ENCODE data around the gene TAS1R3.

DNA sequence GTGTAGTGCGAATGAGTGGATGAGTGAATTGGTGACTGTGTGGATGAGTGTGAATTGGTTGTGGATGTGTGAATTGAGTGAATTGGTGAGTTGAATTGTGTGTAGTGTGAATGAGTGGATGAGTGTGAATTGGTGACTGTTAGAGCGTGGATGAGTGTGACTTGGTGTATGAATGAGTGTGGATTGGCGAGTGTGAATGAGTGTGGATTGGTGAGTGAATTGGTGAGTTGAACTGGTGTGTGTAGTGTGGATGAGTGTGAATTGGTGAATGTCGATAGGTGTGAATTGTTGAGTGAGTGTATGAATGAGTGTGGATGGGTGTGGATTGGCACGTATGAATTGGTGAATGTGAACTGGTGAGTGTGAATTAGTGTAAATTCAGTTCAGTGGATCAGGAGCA lies 36.2 kb downstream of the TAS1R3 start:
- TF ChIP-seq, protein P1, sequence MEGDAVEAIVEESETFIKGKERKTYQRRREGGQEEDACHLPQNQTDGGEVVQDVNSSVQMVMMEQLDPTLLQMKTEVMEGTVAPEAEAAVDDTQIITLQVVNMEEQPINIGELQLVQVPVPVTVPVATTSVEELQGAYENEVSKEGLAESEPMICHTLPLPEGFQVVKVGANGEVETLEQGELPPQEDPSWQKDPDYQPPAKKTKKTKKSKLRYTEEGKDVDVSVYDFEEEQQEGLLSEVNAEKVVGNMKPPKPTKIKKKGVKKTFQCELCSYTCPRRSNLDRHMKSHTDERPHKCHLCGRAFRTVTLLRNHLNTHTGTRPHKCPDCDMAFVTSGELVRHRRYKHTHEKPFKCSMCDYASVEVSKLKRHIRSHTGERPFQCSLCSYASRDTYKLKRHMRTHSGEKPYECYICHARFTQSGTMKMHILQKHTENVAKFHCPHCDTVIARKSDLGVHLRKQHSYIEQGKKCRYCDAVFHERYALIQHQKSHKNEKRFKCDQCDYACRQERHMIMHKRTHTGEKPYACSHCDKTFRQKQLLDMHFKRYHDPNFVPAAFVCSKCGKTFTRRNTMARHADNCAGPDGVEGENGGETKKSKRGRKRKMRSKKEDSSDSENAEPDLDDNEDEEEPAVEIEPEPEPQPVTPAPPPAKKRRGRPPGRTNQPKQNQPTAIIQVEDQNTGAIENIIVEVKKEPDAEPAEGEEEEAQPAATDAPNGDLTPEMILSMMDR (IDR thresholded peaks at IDR 0.05): no peak
- no peak for TF ChIP-seq EZH2 (IDR thresholded peaks at IDR 0.05; ENCODE audit: borderline replicate concordance, insufficient read depth, low read depth, low read length, poor library complexity, severe bottlenecking)
